Upper lobe of left lung (tissue), 4 donors: Measurements from ENCODE around the gene ZXDC.

Experiments used
- POLR2A ChIP-seq, 4 donors: fragments of 450-650 bp; IDR thresholded peaks; one replicate each; pipeline ENCODE4 v1.5.1; 2016 to 2017; ENCODE audit warnings: antibody characterized with exemption in 4 of 4, mild to moderate bottlenecking in 2 of 4
- TF ChIP-seq, protein P1 (sequence below), 6 experiments: fragments of 450-650 bp in 4 of 6; fragments of 200-600 bp in 2 of 6; sonication (generic) in 2 of 6; IDR thresholded peaks; one replicate each; pipeline ENCODE4 v1.5.1; 2016 to 2019; ENCODE audit warnings: antibody characterized with exemption in 6 of 6

- TF ChIP-seq, protein P1, sequence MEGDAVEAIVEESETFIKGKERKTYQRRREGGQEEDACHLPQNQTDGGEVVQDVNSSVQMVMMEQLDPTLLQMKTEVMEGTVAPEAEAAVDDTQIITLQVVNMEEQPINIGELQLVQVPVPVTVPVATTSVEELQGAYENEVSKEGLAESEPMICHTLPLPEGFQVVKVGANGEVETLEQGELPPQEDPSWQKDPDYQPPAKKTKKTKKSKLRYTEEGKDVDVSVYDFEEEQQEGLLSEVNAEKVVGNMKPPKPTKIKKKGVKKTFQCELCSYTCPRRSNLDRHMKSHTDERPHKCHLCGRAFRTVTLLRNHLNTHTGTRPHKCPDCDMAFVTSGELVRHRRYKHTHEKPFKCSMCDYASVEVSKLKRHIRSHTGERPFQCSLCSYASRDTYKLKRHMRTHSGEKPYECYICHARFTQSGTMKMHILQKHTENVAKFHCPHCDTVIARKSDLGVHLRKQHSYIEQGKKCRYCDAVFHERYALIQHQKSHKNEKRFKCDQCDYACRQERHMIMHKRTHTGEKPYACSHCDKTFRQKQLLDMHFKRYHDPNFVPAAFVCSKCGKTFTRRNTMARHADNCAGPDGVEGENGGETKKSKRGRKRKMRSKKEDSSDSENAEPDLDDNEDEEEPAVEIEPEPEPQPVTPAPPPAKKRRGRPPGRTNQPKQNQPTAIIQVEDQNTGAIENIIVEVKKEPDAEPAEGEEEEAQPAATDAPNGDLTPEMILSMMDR (IDR thresholded peaks at IDR 0.05) = no peak
- TF ChIP-seq POLR2A (IDR thresholded peaks at IDR 0.05) = no peak
Measured at GRCh38 chr3:126418661-126419131, 57.0 kb downstream of the ZXDC start.
